ENCODE data around the gene DCUN1D3.
"Not testable (repeated sequence)": the region's sequence is repeated elsewhere in the genome, so short reads cannot be mapped to it uniquely, and the experiment has no call there.

The DCUN1D3 gene

GRCh38 chr16:20822521-20823325, 77.4 kb downstream of the DCUN1D3 start:
- no peak for DNase-seq (ENCODE audit: low spot score)

DNA sequence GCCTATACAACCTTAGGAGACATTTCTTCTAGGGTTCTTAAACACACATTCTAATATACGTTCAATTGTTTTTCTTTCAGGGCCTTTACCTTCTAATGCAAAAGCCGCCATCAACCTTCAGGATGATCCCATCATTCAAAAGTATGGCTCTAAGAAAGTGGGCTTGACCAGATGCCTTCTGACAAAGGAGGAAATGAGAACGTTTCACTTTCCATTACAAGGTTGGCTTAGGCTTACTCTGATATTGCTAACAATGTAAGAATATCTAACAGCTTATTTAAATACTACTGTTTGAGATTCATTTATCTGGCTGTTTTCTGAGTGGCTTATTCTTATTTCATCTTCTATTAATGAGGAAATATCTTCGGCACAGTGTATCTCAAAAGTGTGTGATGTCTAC, 78.5 kb downstream of the DCUN1D3 start:
- DNase-seq (ENCODE audit: low spot score) = no peak

DNA sequence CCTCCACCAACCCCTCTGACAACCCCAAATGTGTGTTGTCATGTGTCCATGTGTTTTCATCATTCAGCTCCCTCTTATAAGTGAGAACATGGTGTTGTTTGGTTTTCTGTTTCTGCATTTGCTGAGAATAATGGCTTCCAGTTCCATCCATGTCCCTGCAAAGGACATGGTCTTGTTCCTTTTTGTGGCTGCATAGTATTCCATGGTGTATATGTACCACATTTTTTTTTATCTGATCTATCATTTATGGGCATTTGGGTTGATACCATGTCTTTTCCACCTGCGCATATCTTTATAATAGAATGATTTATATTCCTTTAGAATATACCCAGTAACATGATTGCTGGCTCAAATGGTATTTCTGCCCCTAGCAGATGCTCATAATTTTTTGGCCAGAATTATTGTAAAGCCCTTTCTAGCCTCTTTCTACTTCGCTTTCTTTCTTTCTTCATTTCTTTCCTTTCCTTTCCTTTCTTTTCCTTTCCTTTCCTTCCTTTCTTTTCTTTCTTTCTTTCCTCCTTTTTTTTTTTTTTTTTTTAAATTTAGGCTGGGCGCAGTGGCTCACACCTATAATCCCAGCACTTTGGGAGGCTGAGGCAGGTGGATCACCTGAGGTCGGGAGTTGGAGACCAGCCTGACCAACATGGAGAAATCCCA, 81.1 kb downstream of the DCUN1D3 start:
- DNase-seq (ENCODE audit: low spot score) = no peak

- no peak for DNase-seq (ENCODE audit: low spot score)
These were observed 85.4 kb downstream of the DCUN1D3 start for GRCh38 chr16:20814784-20815183.

DNA sequence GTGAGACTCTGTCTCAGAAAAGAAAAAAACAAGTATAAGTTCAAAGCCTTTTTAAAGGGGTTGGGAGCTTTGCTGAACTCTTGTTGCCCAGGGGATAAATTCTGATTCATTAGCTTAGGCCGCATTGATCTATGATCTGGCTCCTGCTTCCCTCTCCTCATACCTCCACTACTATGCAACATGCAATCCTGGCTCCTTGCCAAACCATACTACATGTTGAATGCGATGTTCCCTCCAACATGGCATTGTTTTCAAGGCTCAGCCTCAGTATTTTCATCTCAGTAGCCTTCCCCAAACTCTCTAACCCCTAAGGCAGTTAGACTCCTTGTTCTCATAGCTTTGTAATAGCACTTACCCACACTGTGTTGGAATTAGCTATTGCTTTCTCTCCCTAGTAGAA, 87.6 kb downstream of the DCUN1D3 start:
- DNase-seq (ENCODE audit: low spot score) = no peak

- DNase-seq (ENCODE audit: low spot score) = no peak
These were observed 88.2 kb downstream of the DCUN1D3 start for GRCh38 chr16:20811889-20812439.

GRCh38 chr16:20807862-20808261, 92.3 kb downstream of the DCUN1D3 start:
- no peak for DNase-seq (ENCODE audit: low spot score)

GRCh38 chr16:20806168-20807050, 93.7 kb downstream of the DCUN1D3 start, which contains the start of the genes ERI2 and REXO5:
Gene ERI2, minus strand, starts transcription at chr16:20806472. Its CDS starts 42 bp downstream, at chr16:20806430.
Gene REXO5, plus strand, starts transcription at chr16:20806527. Its CDS starts 427 bp downstream, at chr16:20806954.
- peak; percentile 97 for DNase-seq (ENCODE audit: low spot score)

GRCh38 chr16:20805684-20806167, 94.4 kb downstream of the DCUN1D3 start:
- not testable (repeated sequence) for DNase-seq (ENCODE audit: low spot score)
